Stimulated activated CD8-positive, alpha-beta memory T cell treated with anti-CD3 and anti-CD28 coated beads, Interleukin-12 subunit alpha, Interleukin-12 subunit beta, amount 100 ng/mL, for 1 hour (primary cell): ENCODE measurements around the gene CHAC1.
A peak's percentile ranks its signal among the peaks of the same experiment; 100 is the strongest.
"Not testable (repeated sequence)": the region's sequence is repeated elsewhere in the genome, so short reads cannot be mapped to it uniquely, and the experiment has no call there.

Experiments
- DNase-seq: peaks from one replicate; pipeline ENCODE4 v3.0.0-alpha.2; 2020; ENCODE audit warnings: low read depth

Gene CHAC1

DNA sequence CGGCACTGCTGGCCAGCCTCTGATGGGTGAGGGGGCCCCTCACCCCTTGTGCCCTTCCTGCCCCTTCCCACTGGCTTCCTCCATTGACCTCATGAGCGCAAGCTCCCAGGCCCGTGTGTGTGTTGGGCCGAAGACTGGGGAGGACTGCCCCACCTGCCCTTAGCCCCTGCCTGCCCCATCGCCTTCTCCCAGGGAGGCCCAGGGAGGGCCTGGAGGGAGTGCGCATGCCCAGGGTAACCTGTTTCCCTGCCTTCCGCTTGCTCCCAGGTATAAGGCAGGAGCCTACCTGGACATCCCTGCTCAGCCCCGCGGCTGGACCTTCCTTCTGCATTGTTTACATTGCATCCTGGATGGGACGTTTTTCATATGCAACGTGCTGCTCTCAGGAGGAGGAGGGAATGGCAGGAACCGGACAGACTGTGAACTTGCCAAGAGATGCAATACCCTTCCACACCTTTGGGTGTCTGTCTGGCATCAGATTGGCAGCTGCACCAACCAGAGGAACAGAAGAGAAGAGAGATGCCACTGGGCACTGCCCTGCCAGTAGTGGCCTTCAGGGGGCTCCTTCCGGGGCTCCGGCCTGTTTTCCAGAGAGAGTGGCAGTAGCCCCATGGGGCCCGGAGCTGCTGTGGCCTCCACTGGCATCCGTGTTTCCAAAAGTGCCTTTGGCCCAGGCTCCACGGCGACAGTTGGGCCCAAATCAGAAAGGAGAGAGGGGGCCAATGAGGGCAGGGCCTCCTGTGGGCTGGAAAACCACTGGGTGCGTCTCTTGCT is 15.3 kb upstream of the CHAC1 start:
- no peak for DNase-seq

- no peak for DNase-seq
Observed at GRCh38 chr15:40938536-40938870, 14.8 kb upstream of the CHAC1 start.

GRCh38 chr15:40940296-40940801 is 12.9 kb upstream of the CHAC1 start:
- no peak for DNase-seq

DNA sequence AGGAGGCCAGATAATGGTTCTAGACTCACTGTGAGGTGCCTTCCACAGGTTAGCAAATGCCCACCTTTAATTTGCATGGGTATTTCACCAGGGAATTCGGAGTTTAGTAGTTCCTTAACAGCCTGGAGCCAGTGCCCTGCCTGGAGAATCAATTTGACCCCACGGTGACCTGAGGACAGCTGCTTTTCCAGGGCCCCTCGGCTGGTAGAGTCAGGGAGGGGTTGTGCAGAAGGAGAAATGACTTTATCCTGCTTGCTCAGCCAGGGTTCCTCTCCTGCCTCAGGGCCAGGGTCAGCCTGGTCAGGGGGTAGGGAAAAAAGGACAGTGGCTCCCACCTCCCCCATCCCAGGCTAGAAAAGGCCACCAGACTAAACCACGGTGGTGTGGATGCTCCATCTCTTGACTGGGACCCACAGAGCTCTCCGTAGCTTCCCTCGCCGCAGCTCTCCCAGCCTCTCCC is 12.2 kb upstream of the CHAC1 start:
- no peak for DNase-seq

DNA sequence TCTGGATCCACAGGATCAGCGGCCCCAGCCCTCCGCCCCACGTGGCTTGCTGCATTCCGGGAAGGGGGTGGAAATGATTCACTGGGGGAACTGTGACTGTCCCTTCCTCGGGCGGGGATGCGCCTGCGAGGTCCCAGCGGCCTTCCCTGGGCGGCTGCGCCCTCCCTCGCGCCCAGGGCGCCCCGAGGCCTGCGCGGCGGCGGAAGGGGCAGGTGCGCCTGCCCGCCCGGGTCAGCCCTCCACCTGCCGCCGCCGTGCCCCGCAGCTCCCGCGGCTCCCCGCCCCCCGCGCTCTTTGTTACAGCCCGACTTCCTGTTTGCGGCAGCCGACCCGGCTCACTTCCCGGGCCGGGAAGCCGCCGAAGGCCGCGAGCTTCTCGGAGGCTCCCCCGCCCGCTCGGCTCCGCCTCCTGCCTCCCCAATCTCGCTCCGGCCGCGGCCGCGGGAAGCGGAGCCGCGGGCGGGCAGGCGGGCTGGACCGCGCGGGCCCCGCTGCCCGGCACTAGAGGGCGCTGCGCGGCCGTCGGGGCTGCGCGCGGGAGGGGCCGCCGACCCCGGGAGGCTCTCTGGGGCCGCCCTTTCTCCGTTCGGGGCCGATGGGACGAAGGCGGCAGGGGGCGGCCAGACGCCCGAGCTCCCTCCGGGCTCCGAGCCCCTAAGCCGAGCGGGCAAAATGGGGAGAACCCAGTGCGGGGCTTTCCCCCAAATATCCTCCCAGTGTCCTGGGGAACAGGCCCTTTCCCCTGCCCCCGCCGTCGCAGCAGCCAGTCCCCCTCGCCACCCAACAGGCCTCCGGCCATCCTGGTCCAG is 11.5 kb upstream of the CHAC1 start:
- DNase-seq, result peak; percentile 29

- DNase-seq, result no peak
Observed at GRCh38 chr15:40942337-40942854, 10.9 kb upstream of the CHAC1 start.

GRCh38 chr15:40942878-40943277 is 10.4 kb upstream of the CHAC1 start:
- no peak for DNase-seq

GRCh38 chr15:40943764-40944365 is 9.4 kb upstream of the CHAC1 start:
- no peak for DNase-seq

- no peak for DNase-seq
Observed at GRCh38 chr15:40944510-40945296, 8.6 kb upstream of the CHAC1 start.

DNA sequence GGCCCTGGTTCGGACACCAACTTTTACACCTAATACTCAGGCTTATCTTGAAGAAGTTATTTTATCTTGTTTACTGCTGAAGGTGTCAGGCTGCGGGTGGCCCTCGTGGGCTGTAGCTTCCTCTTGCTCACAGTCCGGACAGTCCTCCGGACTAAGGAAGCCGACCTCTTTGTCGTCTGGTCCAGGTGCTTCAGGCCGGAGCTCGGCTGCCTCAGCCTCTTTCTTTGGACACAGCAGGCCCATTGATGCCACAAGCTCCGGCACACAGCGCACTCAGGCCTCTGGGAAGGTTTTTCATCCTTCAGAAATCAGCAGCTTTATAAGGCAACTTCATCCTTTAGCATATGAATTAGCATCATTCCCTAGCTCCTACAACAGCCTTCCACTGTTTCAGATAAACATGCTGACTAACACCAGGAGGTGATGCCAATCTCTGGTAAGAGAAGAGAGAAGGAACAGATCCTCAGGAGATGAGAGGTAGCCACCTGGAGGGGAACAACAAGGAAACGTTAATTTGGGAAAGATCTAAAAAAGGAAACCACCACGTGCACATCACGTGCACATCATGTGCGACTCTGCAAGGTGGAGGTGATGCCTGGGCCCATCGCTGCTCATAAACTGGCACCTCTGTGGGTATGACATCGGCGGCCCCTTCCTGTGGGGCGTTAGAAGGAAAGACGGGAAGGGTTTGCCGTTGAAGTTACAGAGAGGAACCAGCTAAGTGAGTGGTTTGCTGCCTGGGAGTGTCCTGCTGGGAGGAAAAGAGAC is 4.4 kb upstream of the CHAC1 start:
- DNase-seq, result no peak

GRCh38 chr15:40949756-40950207 is 3.5 kb upstream of the CHAC1 start:
- DNase-seq, result no peak

DNA sequence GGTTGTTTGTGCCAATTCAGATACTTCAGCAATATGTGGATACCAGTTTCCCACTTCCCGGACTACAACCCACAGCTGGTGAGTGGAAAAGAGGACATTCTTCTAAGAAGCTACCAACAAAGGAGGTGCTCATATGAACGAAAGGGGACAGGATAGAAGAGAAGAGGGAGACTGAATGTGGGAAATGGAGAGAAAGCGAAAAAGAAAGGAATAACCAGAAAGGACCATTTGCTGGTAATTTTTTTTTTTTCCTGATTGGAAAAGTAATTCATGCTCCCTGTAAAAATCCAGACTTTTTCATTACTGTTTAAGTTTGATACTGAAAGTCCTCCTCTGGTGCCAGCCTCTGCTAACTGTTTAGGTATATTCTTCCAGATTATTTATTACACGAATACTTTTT is 1.5 kb upstream of the CHAC1 start:
- DNase-seq, result no peak

DNA sequence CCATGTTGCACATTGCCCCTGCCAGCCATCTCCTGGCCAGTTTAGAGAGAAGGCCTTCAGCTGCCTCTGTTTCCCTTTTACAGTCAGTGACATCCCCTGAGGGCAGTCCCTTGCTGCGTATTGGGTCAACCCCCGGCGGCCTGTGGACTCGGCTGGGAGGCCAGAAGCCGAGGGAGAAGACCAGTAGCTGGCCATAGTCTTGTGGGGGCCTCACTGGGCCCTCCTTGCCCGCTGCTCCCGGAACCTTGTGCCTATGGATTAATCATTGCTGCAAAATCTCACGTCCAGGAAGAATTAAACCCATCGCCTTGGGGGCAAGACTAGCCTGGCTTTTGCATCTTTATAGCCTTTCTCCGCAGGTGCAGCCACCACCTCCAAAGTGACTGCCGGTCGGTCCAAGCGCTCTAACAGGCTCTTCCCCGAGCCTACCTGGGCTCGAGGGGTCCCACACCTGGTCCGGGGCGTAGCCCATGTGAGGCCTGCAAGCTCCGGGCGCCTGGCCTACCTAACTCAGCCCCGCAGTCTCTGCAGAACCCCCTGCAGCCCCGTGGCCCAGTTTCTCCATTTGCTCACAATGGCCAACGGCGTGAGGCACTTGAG is 870 bp upstream of the CHAC1 start:
- no peak for DNase-seq

GRCh38 chr15:40953713-40954074 is 423 bp downstream of the CHAC1 start:
- DNase-seq, result no peak

DNA sequence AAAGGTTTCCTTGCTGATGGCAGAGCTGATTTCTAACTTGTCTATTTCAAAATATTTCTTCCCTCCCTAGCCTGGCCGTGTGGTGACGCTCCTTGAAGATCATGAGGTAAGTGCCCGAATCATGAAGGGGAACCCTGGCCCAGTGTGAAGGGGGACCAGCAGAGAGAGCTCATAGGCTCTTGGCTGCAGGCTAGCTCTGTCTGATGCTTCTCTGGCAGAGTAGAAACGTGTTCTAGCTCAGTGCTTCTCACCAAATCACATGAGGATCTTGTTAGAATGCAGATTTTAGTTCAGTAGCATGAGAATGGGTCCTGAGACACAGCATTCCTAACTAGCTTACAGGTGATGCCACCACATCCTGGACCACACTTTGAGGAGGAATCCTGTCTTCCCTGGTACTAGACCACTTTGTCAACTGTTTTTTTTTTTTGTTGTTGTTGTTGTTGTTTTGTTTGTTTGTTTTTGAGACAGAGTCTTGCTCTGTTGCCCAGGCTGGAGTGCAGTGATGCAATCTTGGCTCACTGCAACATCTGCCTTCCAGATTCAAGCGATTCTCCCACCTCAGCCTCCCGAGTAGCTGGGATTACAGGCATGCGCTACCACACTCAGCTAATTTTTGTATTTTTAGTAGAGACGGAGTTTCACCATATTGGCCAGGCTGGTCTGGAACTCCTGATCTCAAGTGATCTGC is 1.0 kb downstream of the CHAC1 start:
- DNase-seq, result not testable (repeated sequence)

GRCh38 chr15:40955141-40955903 is 2.1 kb downstream of the CHAC1 start:
- no peak for DNase-seq

DNA sequence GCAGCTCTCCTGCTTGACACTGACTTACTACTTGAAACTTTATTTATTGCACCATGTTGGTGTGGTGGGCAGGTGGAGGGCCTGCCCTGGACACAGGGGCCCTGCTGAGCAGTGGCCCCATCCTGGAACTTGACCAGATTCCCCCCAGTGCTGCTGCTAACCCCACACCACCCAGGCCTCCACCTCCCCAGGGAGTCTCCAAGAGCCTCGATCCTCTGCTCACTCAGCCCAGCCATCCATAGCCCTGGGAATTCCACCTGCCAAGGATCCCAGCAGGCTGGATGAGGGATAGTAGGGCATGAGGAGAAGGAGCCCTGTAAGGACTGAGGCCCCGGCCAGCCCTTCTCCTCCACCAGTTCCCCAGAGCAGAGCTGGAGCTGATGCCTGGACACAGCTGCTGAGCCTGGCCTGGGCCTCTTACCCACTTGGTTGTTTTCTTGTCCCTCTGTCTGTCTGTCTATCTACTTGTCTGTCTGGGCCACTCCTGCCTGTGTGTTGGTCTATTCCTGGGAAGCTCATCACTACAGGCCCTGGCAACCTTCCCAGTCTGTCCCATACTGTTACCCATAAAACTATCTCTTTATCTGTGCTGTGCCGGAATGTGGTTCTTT is 2.8 kb downstream of the CHAC1 start:
- no peak for DNase-seq

GRCh38 chr15:40956541-40956982 is 3.3 kb downstream of the CHAC1 start:
- no peak for DNase-seq
